GM18498 (cell line): ENCODE results near the gene REEP5.
"Not testable (repeated sequence)": the region's sequence is repeated elsewhere in the genome, so short reads cannot be mapped to it uniquely, and the experiment has no call there.

Source experiments
- ATAC-seq: cut with Tn5 transposase; IDR thresholded peaks from one replicate; pipeline ENCODE4 v1.9.1; 2021; ENCODE audit warnings: mild to moderate bottlenecking, moderate library complexity; ENCODE audit not compliant: unreplicated experiment

REEP5 gene

GRCh38 chr5:112921833-112922817 lies at the start of gene REEP5:
Gene REEP5, minus strand, starts transcription at chr5:112922227. Its CDS starts 37 bp downstream, at chr5:112922190.
- peak; percentile 72 for ATAC-seq

- ATAC-seq, result no peak
Observed at GRCh38 chr5:112971276-112971675, 49.2 kb upstream of the REEP5 start.

- no peak for ATAC-seq
Observed at GRCh38 chr5:112968411-112969106, 46.5 kb upstream of the REEP5 start.

- ATAC-seq, result no peak
Observed at GRCh38 chr5:112967520-112968083, 45.6 kb upstream of the REEP5 start.

- ATAC-seq, result no peak
Observed at GRCh38 chr5:112965733-112966306, 43.8 kb upstream of the REEP5 start.

- ATAC-seq, result not testable (repeated sequence)
Observed at GRCh38 chr5:112963374-112963733, 41.3 kb upstream of the REEP5 start.

- no peak for ATAC-seq
Observed at GRCh38 chr5:112960863-112961504, 39.0 kb upstream of the REEP5 start.

GRCh38 chr5:112960315-112960714 lies 38.3 kb upstream of the REEP5 start:
- ATAC-seq, result no peak

GRCh38 chr5:112959872-112960271 lies 37.8 kb upstream of the REEP5 start:
- ATAC-seq, result not testable (repeated sequence)

- peak; percentile 91 for ATAC-seq
Observed at GRCh38 chr5:112958093-112959088, 36.4 kb upstream of the REEP5 start.

- ATAC-seq, result no peak
Observed at GRCh38 chr5:112957036-112957808, 35.2 kb upstream of the REEP5 start.

GRCh38 chr5:112956606-112957005 lies 34.6 kb upstream of the REEP5 start:
- no peak for ATAC-seq

GRCh38 chr5:112951124-112951702 lies 29.2 kb upstream of the REEP5 start:
- peak; percentile 92 for ATAC-seq

- ATAC-seq, result no peak
Observed at GRCh38 chr5:112948458-112948857, 26.4 kb upstream of the REEP5 start.

- no peak for ATAC-seq
Observed at GRCh38 chr5:112940670-112941069, 18.6 kb upstream of the REEP5 start.

- ATAC-seq, result no peak
Observed at GRCh38 chr5:112938286-112938685, 16.3 kb upstream of the REEP5 start.

- ATAC-seq, result no peak
Observed at GRCh38 chr5:112935675-112936074, 13.6 kb upstream of the REEP5 start.

GRCh38 chr5:112934366-112934663 lies 12.3 kb upstream of the REEP5 start:
- ATAC-seq, result no peak
